Measurements from ENCODE around the gene MERTK. TPM values are rescaled to one million over a fixed set of nuclear protein-coding genes. Genes with fewer than 3 reads are reported as not detected.
A peak's percentile ranks its signal among the peaks of the same experiment; 100 is the strongest.

The MERTK gene
- total RNA-seq, 1 donor from 2014 or later: 3.3 TPM

- no peak overlapping the region for H3K4me3 Mint-ChIP-seq
- H3K9me3 Mint-ChIP-seq: peaks cover 9% of the 10 kb centered on the region
- H3K27me3 Mint-ChIP-seq (ENCODE audit: low read depth): no peaks in the 10 kb centered on the region
- peaks cover 5% of the 10 kb centered on the region for H3K36me3 Mint-ChIP-seq (ENCODE audit: low read depth)
- TF ChIP-seq CTCF (conservative IDR thresholded peaks at IDR 0.05): no peak
- no peak for DNase-seq (ENCODE audit: low read depth, low spot score)
- no peak overlapping the region for H3K27ac Mint-ChIP-seq (ENCODE audit: unreplicated experiment)
- no peaks in the 10 kb centered on the region for H3K4me1 Mint-ChIP-seq
These were observed 147.1 kb downstream of the MERTK start for GRCh38 chr2:112045446-112046014.

- Mint-ChIP-seq H3K36me3 (ENCODE audit: low read depth) (peaks cover 5% of the 10 kb centered on the region), H3K27me3 (ENCODE audit: low read depth) (no peaks in the 10 kb centered on the region), H3K4me3 (no peak overlapping the region), H3K4me1 (no peaks in the 10 kb centered on the region), H3K9me3 (peaks cover 9% of the 10 kb centered on the region), H3K27ac (ENCODE audit: unreplicated experiment) (no peak overlapping the region)
- DNase-seq (ENCODE audit: low read depth, low spot score): no peak
- TF ChIP-seq CTCF (conservative IDR thresholded peaks at IDR 0.05): no peak
These were observed 147.8 kb downstream of the MERTK start for GRCh38 chr2:112046231-112046630.

GRCh38 chr2:112047537-112048235, 149.3 kb downstream of the MERTK start:
- no peak for DNase-seq (ENCODE audit: low read depth, low spot score)
- Mint-ChIP-seq H3K27ac (ENCODE audit: unreplicated experiment) (peak overlapping the region; percentile 72), H3K9me3 (peaks cover 9% of the 10 kb centered on the region), H3K36me3 (ENCODE audit: low read depth) (peaks cover 5% of the 10 kb centered on the region), H3K27me3 (ENCODE audit: low read depth) (no peaks in the 10 kb centered on the region), H3K4me3 (no peak overlapping the region), H3K4me1 (no peaks in the 10 kb centered on the region)
- no peak for TF ChIP-seq CTCF (conservative IDR thresholded peaks at IDR 0.05)

GRCh38 chr2:112048236-112048592, 149.8 kb downstream of the MERTK start:
- no peak overlapping the region for H3K4me3 Mint-ChIP-seq
- peaks cover 9% of the 10 kb centered on the region for H3K9me3 Mint-ChIP-seq
- DNase-seq (ENCODE audit: low read depth, low spot score): no peak
- H3K36me3 Mint-ChIP-seq (ENCODE audit: low read depth): peaks cover 5% of the 10 kb centered on the region
- no peaks in the 10 kb centered on the region for H3K27me3 Mint-ChIP-seq (ENCODE audit: low read depth)
- peaks cover under 1% of the 10 kb centered on the region for H3K4me1 Mint-ChIP-seq
- no peak for TF ChIP-seq CTCF (conservative IDR thresholded peaks at IDR 0.05)
- no peak overlapping the region for H3K27ac Mint-ChIP-seq (ENCODE audit: unreplicated experiment)

- Mint-ChIP-seq H3K27ac (ENCODE audit: unreplicated experiment) (no peak overlapping the region), H3K4me1 (peaks cover 7% of the 10 kb centered on the region), H3K36me3 (ENCODE audit: low read depth) (peaks cover 5% of the 10 kb centered on the region), H3K9me3 (peaks cover 6% of the 10 kb centered on the region), H3K27me3 (ENCODE audit: low read depth) (no peaks in the 10 kb centered on the region), H3K4me3 (no peak overlapping the region)
- DNase-seq (ENCODE audit: low read depth, low spot score): peak; percentile 30
- peak; percentile 89 for TF ChIP-seq CTCF (conservative IDR thresholded peaks at IDR 0.05)
These were observed 150.5 kb downstream of the MERTK start for GRCh38 chr2:112048887-112049286.

All from neural crest cell (in vitro differentiated cells).